K562 (cell line): Measurements from ENCODE around the gene OR2H2.

ENCODE experiments used
- FOS ChIP-seq: IDR thresholded peaks from 3 replicates; pipeline ENCODE4 v1.6.1; 2011; ENCODE audit not compliant: insufficient read length; ENCODE audit errors: extremely low read depth
- MAZ ChIP-seq, 2 experiments: fragments of 450-650 bp in 1 of 2; sonication (generic) in 1 of 2; formaldehyde crosslinking; IDR thresholded peaks in 1 of 2; conservative IDR thresholded peaks in 1 of 2; 2 replicates each; pipeline versions ENCODE4 v1.4.0 to v1.5.0; 2020; ENCODE audit warnings: mild to moderate bottlenecking in 1 of 2, missing genetic modification reagents in 1 of 2
- MTA2 ChIP-seq: fragments of 450-650 bp; IDR thresholded peaks from 2 replicates; pipeline ENCODE4 v1.6.1; 2016; ENCODE audit warnings: low read depth
- MTA3 ChIP-seq: fragments of 450-650 bp; formaldehyde crosslinking; IDR thresholded peaks from 2 replicates; pipeline ENCODE4 v1.6.1; 2017; ENCODE audit warnings: mild to moderate bottlenecking, borderline replicate concordance
- RFX5 ChIP-seq: IDR thresholded peaks from 2 replicates; pipeline ENCODE4 v1.6.1; 2011; ENCODE audit warnings: low read depth, mild to moderate bottlenecking, improper control_type of control experiment, low read length
- SMAD3 ChIP-seq: fragments of 450-650 bp; formaldehyde crosslinking; conservative IDR thresholded peaks from 2 replicates; pipeline ENCODE4 v1.4.0; 2020; ENCODE audit warnings: mild to moderate bottlenecking
- SRSF9 ChIP-seq: fragments of 200-400 bp; formaldehyde crosslinking; IDR thresholded peaks from 2 replicates; pipeline ENCODE4 v1.6.1; 2017; ENCODE audit warnings: low read depth, low read length, borderline replicate concordance
- ZKSCAN1 ChIP-seq: fragments of 150-350 bp; IDR thresholded peaks from 2 replicates; pipeline ENCODE4 v1.6.1; 2016; ENCODE audit warnings: low read depth, low read length
- ZNF232 ChIP-seq: sonication (generic); formaldehyde crosslinking; IDR thresholded peaks from 2 replicates; pipeline ENCODE4 v1.8.0; 2022; ENCODE audit warnings: mild to moderate bottlenecking, missing genetic modification reagents
- TF ChIP-seq, protein P1 (sequence below): fragments of 450-650 bp; formaldehyde crosslinking; IDR thresholded peaks from 2 replicates; pipeline ENCODE4 v1.4.0; 2022; ENCODE audit warnings: missing genetic modification characterization
- TF ChIP-seq, protein P2 (sequence below), 3 experiments: IDR thresholded peaks in 2 of 3; conservative IDR thresholded peaks in 1 of 3; 2 replicates each; pipeline ENCODE4 v1.5.1; 2011 to 2012; ENCODE audit warnings: low read length in 3 of 3, mild to moderate bottlenecking in 3 of 3, control low read depth in 2 of 3, improper control_type of control experiment in 1 of 3, inconsistent platforms in 1 of 3, low read depth in 1 of 3, mixed read lengths in 1 of 3, moderate library complexity in 1 of 3; ENCODE audit not compliant: insufficient read depth in 2 of 3

DNA sequence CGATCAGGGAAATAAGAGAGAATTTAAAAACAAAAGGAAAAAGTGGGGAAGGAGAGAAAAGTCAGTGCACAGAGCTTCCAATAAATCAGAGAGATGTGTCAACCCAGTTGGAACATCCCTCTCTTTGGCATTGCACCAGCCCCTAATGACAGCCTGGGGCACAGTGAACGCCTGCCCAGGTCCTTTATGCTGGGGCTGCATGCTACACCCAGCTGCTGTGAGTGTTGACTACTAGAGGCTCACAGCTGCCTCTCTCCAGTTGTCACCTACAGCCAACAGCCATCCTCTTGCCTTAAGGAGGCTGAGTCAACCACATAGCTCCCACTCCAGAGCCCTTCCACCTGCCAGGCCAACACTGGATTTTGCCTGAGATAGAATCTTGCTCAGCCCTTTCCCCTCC, 19.0 kb downstream of the OR2H2 start:
- TF ChIP-seq, protein P1, sequence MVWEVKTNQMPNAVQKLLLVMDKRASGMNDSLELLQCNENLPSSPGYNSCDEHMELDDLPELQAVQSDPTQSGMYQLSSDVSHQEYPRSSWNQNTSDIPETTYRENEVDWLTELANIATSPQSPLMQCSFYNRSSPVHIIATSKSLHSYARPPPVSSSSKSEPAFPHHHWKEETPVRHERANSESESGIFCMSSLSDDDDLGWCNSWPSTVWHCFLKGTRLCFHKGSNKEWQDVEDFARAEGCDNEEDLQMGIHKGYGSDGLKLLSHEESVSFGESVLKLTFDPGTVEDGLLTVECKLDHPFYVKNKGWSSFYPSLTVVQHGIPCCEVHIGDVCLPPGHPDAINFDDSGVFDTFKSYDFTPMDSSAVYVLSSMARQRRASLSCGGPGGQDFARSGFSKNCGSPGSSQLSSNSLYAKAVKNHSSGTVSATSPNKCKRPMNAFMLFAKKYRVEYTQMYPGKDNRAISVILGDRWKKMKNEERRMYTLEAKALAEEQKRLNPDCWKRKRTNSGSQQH, result no peak
- TF ChIP-seq SRSF9 (no peak), FOS (no peak), RFX5 (no peak), MAZ (CRISPR knock-in tag; conservative IDR thresholded peaks at IDR 0.05 in 1 of 2, IDR thresholded peaks at IDR 0.05 in 1 of 2) (no peak), MTA3 (no peak), ZKSCAN1 (no peak), SMAD3 (no peak), MTA2 (no peak), ZNF232 (CRISPR knock-in tag) (no peak)
- TF ChIP-seq, protein P2, sequence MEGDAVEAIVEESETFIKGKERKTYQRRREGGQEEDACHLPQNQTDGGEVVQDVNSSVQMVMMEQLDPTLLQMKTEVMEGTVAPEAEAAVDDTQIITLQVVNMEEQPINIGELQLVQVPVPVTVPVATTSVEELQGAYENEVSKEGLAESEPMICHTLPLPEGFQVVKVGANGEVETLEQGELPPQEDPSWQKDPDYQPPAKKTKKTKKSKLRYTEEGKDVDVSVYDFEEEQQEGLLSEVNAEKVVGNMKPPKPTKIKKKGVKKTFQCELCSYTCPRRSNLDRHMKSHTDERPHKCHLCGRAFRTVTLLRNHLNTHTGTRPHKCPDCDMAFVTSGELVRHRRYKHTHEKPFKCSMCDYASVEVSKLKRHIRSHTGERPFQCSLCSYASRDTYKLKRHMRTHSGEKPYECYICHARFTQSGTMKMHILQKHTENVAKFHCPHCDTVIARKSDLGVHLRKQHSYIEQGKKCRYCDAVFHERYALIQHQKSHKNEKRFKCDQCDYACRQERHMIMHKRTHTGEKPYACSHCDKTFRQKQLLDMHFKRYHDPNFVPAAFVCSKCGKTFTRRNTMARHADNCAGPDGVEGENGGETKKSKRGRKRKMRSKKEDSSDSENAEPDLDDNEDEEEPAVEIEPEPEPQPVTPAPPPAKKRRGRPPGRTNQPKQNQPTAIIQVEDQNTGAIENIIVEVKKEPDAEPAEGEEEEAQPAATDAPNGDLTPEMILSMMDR (IDR thresholded peaks at IDR 0.05 in 2 of 3, conservative IDR thresholded peaks at IDR 0.05 in 1 of 3; ENCODE audit: insufficient read depth in 2 of 3, low read depth in 1 of 3, low read length in 3 of 3), result no peak
